ENCODE data around the gene ZEB2. TPM values are rescaled to one million over a fixed set of nuclear protein-coding genes. Genes with fewer than 3 reads are reported as not detected.

ZEB2 gene
- total RNA-seq, 1 donor = 104 TPM

- no peak overlapping the region for H3K4me3 ChIP-seq (ENCODE audit: low read depth, low read length)
- TF ChIP-seq CTCF (IDR thresholded peaks at IDR 0.05; ENCODE audit: insufficient read depth, low read length) = no peak
- no peak for DNase-seq (ENCODE audit: low read depth)
Observed at GRCh38 chr2:144459286-144459685, 60.6 kb downstream of the ZEB2 start.

GRCh38 chr2:144458541-144458940, 61.4 kb downstream of the ZEB2 start:
- H3K4me3 ChIP-seq (ENCODE audit: low read depth, low read length) = no peak overlapping the region
- no peak for TF ChIP-seq CTCF (IDR thresholded peaks at IDR 0.05; ENCODE audit: insufficient read depth, low read length)
- DNase-seq (ENCODE audit: low read depth) = no peak

GRCh38 chr2:144456680-144457079, 63.2 kb downstream of the ZEB2 start:
- no peak overlapping the region for H3K4me3 ChIP-seq (ENCODE audit: low read depth, low read length)
- no peak for TF ChIP-seq CTCF (IDR thresholded peaks at IDR 0.05; ENCODE audit: insufficient read depth, low read length)

GRCh38 chr2:144455987-144456386, 63.9 kb downstream of the ZEB2 start:
- H3K4me3 ChIP-seq (ENCODE audit: low read depth, low read length) = no peak overlapping the region
- peak; percentile 23 for DNase-seq (ENCODE audit: low read depth)

More at GRCh38 chr2:144456680-144457079, 63.2 kb downstream of the ZEB2 start:
- peak; percentile 90 for DNase-seq (ENCODE audit: low read depth)

GRCh38 chr2:144454466-144455287, 65.2 kb downstream of the ZEB2 start:
- peak overlapping the region; percentile 29 for H3K4me3 ChIP-seq (ENCODE audit: low read depth, low read length)
- no peak for TF ChIP-seq CTCF (IDR thresholded peaks at IDR 0.05; ENCODE audit: insufficient read depth, low read length)
- DNase-seq (ENCODE audit: low read depth) = peak; percentile 36

More at GRCh38 chr2:144455987-144456386, 63.9 kb downstream of the ZEB2 start:
- TF ChIP-seq CTCF (IDR thresholded peaks at IDR 0.05; ENCODE audit: insufficient read depth, low read length) = no peak

- H3K4me3 ChIP-seq (ENCODE audit: low read depth, low read length) = no peak overlapping the region
- peak; percentile 35 for DNase-seq (ENCODE audit: low read depth)
- TF ChIP-seq CTCF (IDR thresholded peaks at IDR 0.05; ENCODE audit: insufficient read depth, low read length) = no peak
Observed at GRCh38 chr2:144453486-144454158, 66.3 kb downstream of the ZEB2 start.

Data from fibroblast of the aortic adventitia (primary cell).